BE2C (cell line): ENCODE results near the gene DNTTIP2.

ENCODE experiments used
- DNase-seq: peaks from one replicate; pipeline ENCODE4 v3.0.0-alpha.2; 2020
- H3K27me3 ChIP-seq: fragments of 250-450 bp; sonication (Bioruptor Pico); 2 replicates; pipeline ENCODE4 v1.5.1; 2020; ENCODE audit warnings: mild to moderate bottlenecking
- H3K36me3 ChIP-seq: fragments of 250-450 bp; sonication (Bioruptor Pico); 2 replicates; pipeline ENCODE4 v1.5.1; 2020; ENCODE audit warnings: mild to moderate bottlenecking
- H3K4me1 ChIP-seq: fragments of 250-450 bp; sonication (Bioruptor Pico); 2 replicates; pipeline ENCODE4 v1.5.1; 2020
- H3K4me3 ChIP-seq: 2 replicates; pipeline ENCODE4 v1.5.1; 2011; ENCODE audit warnings: low read depth, low read length
- H3K9me3 ChIP-seq: fragments of 250-450 bp; sonication (Bioruptor Pico); 2 replicates; pipeline ENCODE4 v1.5.1; 2020
- CTCF ChIP-seq: IDR thresholded peaks from 2 replicates; pipeline ENCODE4 v1.5.1; 2012; ENCODE audit warnings: mild to moderate bottlenecking, low read depth, low read length

The DNTTIP2 gene

DNA sequence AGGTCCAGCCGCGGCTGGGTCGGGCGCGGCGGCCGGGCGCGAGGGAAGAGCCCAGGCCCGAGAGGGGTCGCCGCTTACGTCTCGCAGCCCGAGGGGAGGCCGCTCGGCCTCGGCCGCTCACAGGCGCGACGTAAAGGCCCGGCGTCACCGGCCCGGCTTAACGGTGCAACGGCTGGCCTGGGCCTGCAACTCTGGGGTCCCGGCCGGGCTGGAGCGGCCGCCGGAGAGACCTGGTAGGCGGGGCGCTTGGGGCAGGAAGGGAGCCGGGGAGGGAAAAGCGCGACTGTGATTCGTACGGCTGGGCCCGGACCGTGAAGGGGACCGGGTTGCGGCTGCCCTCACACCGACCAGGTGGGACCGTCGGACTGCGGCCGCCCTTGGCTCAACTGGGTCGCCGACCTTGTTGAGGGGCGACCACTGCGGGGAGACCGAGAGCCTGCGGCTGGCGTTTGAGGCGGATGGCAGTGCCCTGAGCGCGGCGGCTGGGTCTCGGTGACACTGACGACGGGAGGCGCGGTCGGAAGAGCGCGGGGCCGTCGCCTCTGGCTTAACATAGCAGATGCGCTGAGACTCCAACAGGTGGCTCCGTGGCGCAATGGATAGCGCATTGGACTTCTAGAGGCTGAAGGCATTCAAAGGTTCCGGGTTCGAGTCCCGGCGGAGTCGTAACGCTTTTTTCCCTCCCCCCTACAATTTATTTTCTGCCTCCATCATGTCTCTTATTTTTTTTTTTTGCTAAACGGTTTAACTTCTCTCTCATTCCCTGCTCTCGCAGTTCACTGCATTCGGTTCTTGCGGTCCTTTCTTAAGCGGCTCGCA, 31.8 kb downstream of the DNTTIP2 start:
- peak overlapping the region; percentile 70 for H3K4me3 ChIP-seq
- DNase-seq, result peak; percentile 72
- H3K4me1 ChIP-seq, result peaks cover 10% of the 10 kb centered on the region
- no peak for TF ChIP-seq CTCF
- no peaks in the 10 kb centered on the region for H3K36me3 ChIP-seq
- no peaks in the 10 kb centered on the region for H3K9me3 ChIP-seq
- H3K27me3 ChIP-seq, result no peaks in the 10 kb centered on the region

- DNase-seq, result peak; percentile 88
- Histone ChIP-seq H3K36me3 (no peaks in the 10 kb centered on the region), H3K9me3 (no peaks in the 10 kb centered on the region), H3K4me1 (peaks cover 10% of the 10 kb centered on the region), H3K27me3 (no peaks in the 10 kb centered on the region), H3K4me3 (peak overlapping the region; percentile 70)
- no peak; the same call in 1 of the 2 replicates for TF ChIP-seq CTCF
These were observed 32.6 kb downstream of the DNTTIP2 start for GRCh38 chr1:93846206-93846991.

DNA sequence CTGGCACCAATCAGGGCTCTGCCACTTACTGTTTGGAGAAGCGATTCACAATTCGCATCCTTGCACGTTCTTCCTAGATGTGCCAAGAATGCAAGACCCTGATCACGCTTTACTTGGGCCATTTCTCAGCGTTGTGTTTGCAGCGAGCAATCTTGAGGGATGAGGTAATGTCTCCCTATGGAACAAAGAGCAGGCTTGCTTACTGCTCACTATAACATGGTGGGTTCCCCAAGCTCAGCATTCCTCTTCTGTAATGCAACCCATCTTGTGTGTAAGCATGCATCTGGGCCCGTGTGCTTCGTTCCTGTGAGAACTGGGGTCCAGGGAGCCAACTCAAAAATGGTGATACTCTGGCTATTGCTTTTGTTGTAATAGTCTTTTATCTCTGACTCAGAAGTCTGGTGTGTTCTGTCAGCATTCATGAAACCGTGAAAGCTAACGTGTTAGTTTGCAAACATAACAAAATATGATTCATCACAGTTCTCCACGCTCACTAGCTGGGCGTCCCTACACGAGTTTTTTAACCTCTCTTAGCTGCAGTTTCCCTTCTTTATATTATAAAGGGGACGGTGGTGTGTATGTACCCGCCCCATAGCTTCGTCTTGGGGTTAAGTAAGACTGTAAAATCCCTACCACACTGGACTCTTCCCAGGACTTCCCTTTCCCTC, 33.3 kb downstream of the DNTTIP2 start:
- no peaks in the 10 kb centered on the region for H3K9me3 ChIP-seq
- H3K27me3 ChIP-seq, result no peaks in the 10 kb centered on the region
- H3K36me3 ChIP-seq, result no peaks in the 10 kb centered on the region
- TF ChIP-seq CTCF, result no peak
- no peak for DNase-seq
- H3K4me3 ChIP-seq, result peak overlapping the region; percentile 70
- peaks cover 10% of the 10 kb centered on the region for H3K4me1 ChIP-seq

DNA sequence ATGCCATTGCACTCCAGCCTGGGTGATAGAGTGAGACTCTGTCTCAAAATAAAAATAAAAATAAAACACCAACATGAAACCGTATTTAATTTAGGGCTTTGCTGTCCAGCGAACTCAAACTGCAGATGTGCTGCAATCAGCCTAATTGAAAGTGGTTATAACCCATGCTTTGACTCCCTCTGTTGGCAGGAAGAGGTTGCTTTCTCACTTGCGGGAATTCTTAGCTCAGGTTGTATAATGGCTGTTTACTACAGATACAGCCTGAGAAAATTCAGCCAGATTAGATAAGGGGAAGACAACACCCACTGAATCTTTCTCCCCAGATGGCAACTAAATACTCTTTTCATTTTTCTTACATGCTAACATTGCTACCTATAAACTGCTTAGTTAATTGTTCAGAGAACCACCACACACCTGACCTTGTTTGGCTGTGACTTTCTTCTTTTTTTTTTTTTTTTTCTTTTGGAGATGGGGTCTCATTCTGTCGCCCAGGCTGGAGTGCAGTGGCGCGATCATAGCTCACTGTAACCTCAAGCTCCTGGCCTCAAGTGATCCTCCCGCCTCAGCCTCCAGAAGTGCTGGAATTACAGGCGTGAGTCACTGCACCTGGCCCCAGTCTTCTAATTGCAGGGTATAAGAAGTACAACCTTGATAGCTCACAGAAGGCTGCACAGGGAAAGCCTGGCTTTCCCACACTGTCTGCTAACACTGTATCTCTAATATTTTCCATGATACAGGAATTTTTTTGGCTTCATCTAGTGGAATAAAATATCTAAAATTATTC, 34.6 kb downstream of the DNTTIP2 start:
- Histone ChIP-seq H3K27me3 (no peaks in the 10 kb centered on the region), H3K9me3 (no peaks in the 10 kb centered on the region), H3K36me3 (no peaks in the 10 kb centered on the region), H3K4me1 (peaks cover 10% of the 10 kb centered on the region), H3K4me3 (no peak overlapping the region)
- peak; percentile 33 for DNase-seq
- TF ChIP-seq CTCF, result peak; percentile 78

- no peaks in the 10 kb centered on the region for H3K36me3 ChIP-seq
- H3K4me1 ChIP-seq, result peaks cover 10% of the 10 kb centered on the region
- no peaks in the 10 kb centered on the region for H3K27me3 ChIP-seq
- no peaks in the 10 kb centered on the region for H3K9me3 ChIP-seq
- no peak overlapping the region for H3K4me3 ChIP-seq
- TF ChIP-seq CTCF, result no peak
- no peak for DNase-seq
These were observed 36.1 kb downstream of the DNTTIP2 start for GRCh38 chr1:93842750-93843500.
